GM06990 (cell line): ENCODE results near the gene ODF2L.
A peak's percentile ranks its signal among the peaks of the same experiment; 100 is the strongest.

ENCODE experiments used
- DNase-seq: peaks from one replicate; pipeline ENCODE4 v3.0.0-alpha.2; 2011; ENCODE audit not compliant: insufficient read length; ENCODE audit errors: extremely low read depth
- H3K27me3 ChIP-seq: replicated peaks from 2 replicates; pipeline ENCODE4 v1.6.0; 2011; ENCODE audit warnings: low read length; ENCODE audit not compliant: control insufficient read depth, insufficient read depth
- H3K36me3 ChIP-seq: 2 replicates; pipeline ENCODE4 v1.5.1; 2011; ENCODE audit warnings: low read length; ENCODE audit not compliant: control insufficient read depth, insufficient read depth
- H3K4me3 ChIP-seq: replicated peaks from 2 replicates; pipeline ENCODE4 v1.5.1; 2011; ENCODE audit warnings: low read depth, mild to moderate bottlenecking, control low read depth, low read length
- TF ChIP-seq, protein P1 (sequence below): IDR thresholded peaks from 2 replicates; pipeline ENCODE4 v1.5.1; 2011; ENCODE audit warnings: low read length, control low read depth, mild to moderate bottlenecking, inconsistent platforms; ENCODE audit not compliant: insufficient read depth, poor library complexity, severe bottlenecking

Gene ODF2L, protein sequence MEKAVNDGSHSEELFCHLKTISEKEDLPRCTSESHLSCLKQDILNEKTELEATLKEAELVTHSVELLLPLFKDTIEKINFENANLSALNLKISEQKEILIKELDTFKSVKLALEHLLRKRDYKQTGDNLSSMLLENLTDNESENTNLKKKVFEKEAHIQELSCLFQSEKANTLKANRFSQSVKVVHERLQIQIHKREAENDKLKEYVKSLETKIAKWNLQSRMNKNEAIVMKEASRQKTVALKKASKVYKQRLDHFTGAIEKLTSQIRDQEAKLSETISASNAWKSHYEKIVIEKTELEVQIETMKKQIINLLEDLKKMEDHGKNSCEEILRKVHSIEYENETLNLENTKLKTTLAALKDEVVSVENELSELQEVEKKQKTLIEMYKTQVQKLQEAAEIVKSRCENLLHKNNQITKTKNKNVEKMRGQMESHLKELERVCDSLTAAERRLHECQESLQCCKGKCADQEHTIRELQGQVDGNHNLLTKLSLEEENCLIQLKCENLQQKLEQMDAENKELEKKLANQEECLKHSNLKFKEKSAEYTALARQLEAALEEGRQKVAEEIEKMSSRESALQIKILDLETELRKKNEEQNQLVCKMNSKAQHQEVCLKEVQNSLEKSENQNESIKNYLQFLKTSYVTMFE

DNA sequence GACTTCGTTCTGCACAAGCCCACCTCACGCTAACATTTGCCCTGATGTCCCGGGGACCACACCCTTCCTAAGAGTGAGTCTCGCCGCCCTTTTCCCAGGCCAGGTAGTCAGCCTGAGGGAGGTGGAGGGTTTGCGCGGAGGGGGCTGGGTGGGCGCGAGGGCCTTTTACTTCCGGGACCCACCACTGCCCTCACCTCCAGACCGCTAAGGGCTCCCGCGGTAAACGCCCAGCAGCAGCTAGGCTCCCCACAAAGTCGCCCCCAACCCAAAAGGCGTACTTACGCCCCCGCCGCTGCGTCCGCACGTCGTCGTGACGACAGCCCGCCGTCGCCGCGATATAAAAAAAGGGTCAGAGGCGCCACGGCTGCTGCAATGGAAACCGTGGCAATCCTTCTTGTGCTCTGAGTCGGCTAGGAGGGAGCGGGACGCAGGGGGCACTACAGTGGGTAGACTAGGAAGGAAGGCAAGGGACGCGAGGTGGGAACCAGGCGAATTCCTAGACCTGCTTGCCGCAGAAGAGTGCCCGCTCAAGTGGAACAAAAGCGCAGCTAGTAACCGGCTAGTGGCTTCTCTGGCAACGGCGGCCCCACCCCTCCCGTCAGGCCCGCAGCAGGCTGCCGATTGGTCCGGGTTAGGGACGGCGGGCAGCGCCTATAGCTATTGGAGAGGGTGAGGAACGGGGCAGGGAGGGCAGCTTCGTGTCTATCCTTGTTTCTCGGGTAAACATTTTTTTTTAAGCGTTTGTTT is at the start of gene ODF2L:
Gene ODF2L, minus strand, starts transcription at position 573 of the 747 bp plus-strand sequence. CDS start 9,296 bp downstream, outside the sequence.
- DNase-seq = peak; percentile 86
- TF ChIP-seq, protein P1, sequence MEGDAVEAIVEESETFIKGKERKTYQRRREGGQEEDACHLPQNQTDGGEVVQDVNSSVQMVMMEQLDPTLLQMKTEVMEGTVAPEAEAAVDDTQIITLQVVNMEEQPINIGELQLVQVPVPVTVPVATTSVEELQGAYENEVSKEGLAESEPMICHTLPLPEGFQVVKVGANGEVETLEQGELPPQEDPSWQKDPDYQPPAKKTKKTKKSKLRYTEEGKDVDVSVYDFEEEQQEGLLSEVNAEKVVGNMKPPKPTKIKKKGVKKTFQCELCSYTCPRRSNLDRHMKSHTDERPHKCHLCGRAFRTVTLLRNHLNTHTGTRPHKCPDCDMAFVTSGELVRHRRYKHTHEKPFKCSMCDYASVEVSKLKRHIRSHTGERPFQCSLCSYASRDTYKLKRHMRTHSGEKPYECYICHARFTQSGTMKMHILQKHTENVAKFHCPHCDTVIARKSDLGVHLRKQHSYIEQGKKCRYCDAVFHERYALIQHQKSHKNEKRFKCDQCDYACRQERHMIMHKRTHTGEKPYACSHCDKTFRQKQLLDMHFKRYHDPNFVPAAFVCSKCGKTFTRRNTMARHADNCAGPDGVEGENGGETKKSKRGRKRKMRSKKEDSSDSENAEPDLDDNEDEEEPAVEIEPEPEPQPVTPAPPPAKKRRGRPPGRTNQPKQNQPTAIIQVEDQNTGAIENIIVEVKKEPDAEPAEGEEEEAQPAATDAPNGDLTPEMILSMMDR = no peak
- H3K36me3 ChIP-seq = no peaks in the 10 kb centered on the region
- H3K27me3 ChIP-seq = no peaks in the 10 kb centered on the region
- peak within 1 kb of the TSS; percentile 67 for H3K4me3 ChIP-seq

DNA sequence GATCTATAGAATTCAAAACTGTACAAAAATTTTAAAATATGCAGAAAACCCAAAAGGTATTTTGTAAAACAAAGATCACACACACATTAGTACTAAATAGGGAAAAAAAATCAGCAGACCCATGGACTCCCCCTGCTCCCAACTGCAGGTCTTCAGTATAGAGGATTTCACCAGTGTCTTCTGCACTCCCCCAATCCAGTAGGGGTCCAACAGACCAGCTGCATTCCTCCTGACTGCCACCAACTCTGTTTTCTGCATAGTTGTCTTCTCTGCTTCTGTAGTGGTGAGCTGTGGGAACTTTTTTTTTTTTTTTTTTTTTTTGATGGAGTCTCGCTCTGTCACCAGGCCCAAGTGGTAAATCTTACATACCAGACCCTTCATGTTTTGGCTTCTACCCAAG is 49.8 kb upstream of the ODF2L start:
- no peak for DNase-seq
- TF ChIP-seq, protein P1 = no peak
- H3K4me3 ChIP-seq = no peak overlapping the region

DNA sequence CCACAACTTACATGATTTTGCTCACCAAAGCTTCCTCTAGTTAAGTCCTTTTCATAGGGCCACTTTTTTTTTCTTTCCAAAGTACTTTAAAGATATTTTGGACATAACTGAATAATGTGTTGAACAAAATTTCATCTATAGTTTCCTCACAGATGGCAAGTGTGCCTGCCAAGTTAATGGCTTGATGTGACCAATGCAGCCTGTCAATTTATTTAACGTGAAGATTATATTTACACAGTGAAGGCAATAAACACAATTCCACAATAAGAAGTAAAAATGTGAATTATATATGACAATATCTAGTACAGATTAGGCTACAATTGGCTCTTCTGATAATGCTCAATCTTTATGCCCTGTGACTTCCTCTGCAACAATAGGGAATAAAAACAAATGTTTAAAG is 45.9 kb upstream of the ODF2L start:
- Histone ChIP-seq H3K4me3 (no peak overlapping the region), H3K27me3 (no peaks in the 10 kb centered on the region), H3K36me3 (no peaks in the 10 kb centered on the region)
- TF ChIP-seq, protein P1 = no peak
- no peak for DNase-seq

More for the DNA sequence above, 49.8 kb upstream of the ODF2L start:
- Histone ChIP-seq H3K27me3 (no peaks in the 10 kb centered on the region), H3K36me3 (no peaks in the 10 kb centered on the region)

DNA sequence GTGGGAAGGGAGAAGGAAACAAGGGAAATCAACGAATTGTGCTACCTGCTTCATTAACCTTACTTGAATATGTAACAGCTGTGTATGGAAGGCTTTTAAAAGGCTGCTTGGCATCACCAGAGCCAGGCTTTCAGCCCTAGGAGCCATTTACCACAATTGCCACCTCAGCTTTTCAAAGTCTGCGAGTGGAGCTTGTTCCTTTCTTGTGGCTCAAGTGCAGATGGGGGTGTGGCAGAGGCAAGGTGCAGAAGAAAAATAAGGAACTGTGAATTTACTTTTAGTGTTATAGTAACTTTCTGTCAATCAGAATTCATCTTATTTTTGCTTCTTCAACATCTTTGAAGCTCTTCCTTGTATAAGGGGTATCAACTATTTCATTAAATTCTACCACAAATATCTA is 45.5 kb upstream of the ODF2L start:
- no peak overlapping the region for H3K4me3 ChIP-seq
- TF ChIP-seq, protein P1 = no peak
- DNase-seq = no peak
- no peaks in the 10 kb centered on the region for H3K27me3 ChIP-seq
- no peaks in the 10 kb centered on the region for H3K36me3 ChIP-seq

DNA sequence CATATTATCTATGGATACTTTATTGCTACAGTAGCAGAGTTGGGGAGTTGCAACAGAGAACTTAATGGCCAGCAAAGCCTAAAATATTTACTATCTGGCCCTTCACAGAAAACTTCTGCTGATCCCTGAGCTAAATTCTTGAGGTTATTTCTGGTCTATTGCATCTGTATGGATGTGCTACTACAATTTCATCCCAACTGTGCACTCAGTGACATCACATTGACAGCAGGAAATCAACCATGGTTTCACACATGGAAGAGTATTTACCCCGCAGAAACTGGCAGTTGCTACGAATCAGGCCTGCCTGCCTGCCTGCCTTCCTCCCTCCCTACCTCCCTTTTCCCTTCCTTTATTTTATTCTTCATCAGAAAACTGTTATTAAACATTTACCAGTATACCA is 39.9 kb upstream of the ODF2L start:
- TF ChIP-seq, protein P1 = no peak
- Histone ChIP-seq H3K4me3 (no peak overlapping the region), H3K27me3 (peaks cover 1% of the 10 kb centered on the region; the same call in 1 of the 2 replicates), H3K36me3 (no peaks in the 10 kb centered on the region)
- no peak for DNase-seq
